HepG2 (cell line): ENCODE results near the gene VAMP2. TPM values are rescaled to one million over a fixed set of nuclear protein-coding genes. Genes with fewer than 3 reads are reported as not detected.
A peak's percentile ranks its signal among the peaks of the same experiment; 100 is the strongest.

Experiments
- ARNT ChIP-seq: fragments of 450-650 bp; IDR thresholded peaks from 2 replicates; pipeline ENCODE4 v1.6.1; 2017
- ATM ChIP-seq: fragments of 450-650 bp; IDR thresholded peaks from 2 replicates; pipeline ENCODE4 v1.7.1; 2017; ENCODE audit warnings: mild to moderate bottlenecking, borderline replicate concordance
- CENPX ChIP-seq: sonication (generic); formaldehyde crosslinking; IDR thresholded peaks from 2 replicates; pipeline ENCODE4 v1.9.0; 2021; ENCODE audit warnings: mild to moderate bottlenecking, missing genetic modification reagents, moderate library complexity
- GLI4 ChIP-seq: sonication (generic); formaldehyde crosslinking; IDR thresholded peaks from 2 replicates; pipeline ENCODE4 v1.5.1; 2020; ENCODE audit warnings: missing genetic modification reagents, mild to moderate bottlenecking, moderate library complexity, borderline replicate concordance
- LBX2 ChIP-seq: sonication (generic); formaldehyde crosslinking; IDR thresholded peaks from 2 replicates; pipeline ENCODE4 v1.5.0; 2020; ENCODE audit warnings: missing genetic modification reagents, mild to moderate bottlenecking, borderline replicate concordance
- MATR3 ChIP-seq: sonication (generic); formaldehyde crosslinking; IDR thresholded peaks from 2 replicates; pipeline ENCODE4 v1.4.0; 2020; ENCODE audit warnings: missing genetic modification reagents
- NCOR1 ChIP-seq: fragments of 200-600 bp; sonication (generic); IDR thresholded peaks from 2 replicates; pipeline ENCODE4 v1.7.0; 2017; ENCODE audit warnings: antibody characterized with exemption, low read length, borderline replicate concordance
- REXO4 ChIP-seq: sonication (generic); formaldehyde crosslinking; IDR thresholded peaks from 2 replicates; pipeline ENCODE4 v1.8.0; 2022; ENCODE audit warnings: missing genetic modification reagents, mild to moderate bottlenecking, borderline replicate concordance
- SMC3 ChIP-seq: IDR thresholded peaks from 2 replicates; pipeline ENCODE4 v1.6.1; 2011; ENCODE audit warnings: low read length, improper control_type of control experiment
- THAP8 ChIP-seq: sonication (generic); formaldehyde crosslinking; IDR thresholded peaks from 2 replicates; pipeline ENCODE4 v1.5.1; 2020; ENCODE audit warnings: missing genetic modification reagents, mild to moderate bottlenecking, borderline replicate concordance
- ZMYM2 ChIP-seq: sonication (generic); formaldehyde crosslinking; IDR thresholded peaks from 2 replicates; pipeline ENCODE4 v1.8.0; 2022; ENCODE audit warnings: mild to moderate bottlenecking, missing genetic modification reagents
- ZNF10 ChIP-seq: sonication (generic); formaldehyde crosslinking; IDR thresholded peaks from 2 replicates; pipeline ENCODE4 v1.4.0; 2020; ENCODE audit warnings: mild to moderate bottlenecking, low read depth, missing genetic modification reagents, borderline replicate concordance
- ZNF431 ChIP-seq: sonication (generic); formaldehyde crosslinking; IDR thresholded peaks from 2 replicates; pipeline ENCODE4 v1.9.0; 2022; ENCODE audit warnings: missing genetic modification reagents, low read depth, mild to moderate bottlenecking, borderline replicate concordance
- ZNF558 ChIP-seq: sonication (generic); formaldehyde crosslinking; IDR thresholded peaks from 2 replicates; pipeline ENCODE4 v1.9.0; 2022; ENCODE audit warnings: mild to moderate bottlenecking, missing genetic modification reagents, borderline replicate concordance
- ZNF572 ChIP-seq: sonication (generic); formaldehyde crosslinking; IDR thresholded peaks from 2 replicates; pipeline ENCODE4 v1.5.1; 2020; ENCODE audit warnings: mild to moderate bottlenecking, missing genetic modification reagents
- ZNF605 ChIP-seq: sonication (generic); formaldehyde crosslinking; IDR thresholded peaks from 2 replicates; pipeline ENCODE4 v1.8.0; 2022; ENCODE audit warnings: mild to moderate bottlenecking, missing genetic modification reagents
- ZNF652 ChIP-seq: IDR thresholded peaks from 2 replicates; pipeline ENCODE4 v1.6.1; 2016; ENCODE audit warnings: low read depth, borderline replicate concordance
- ZNF746 ChIP-seq: sonication (generic); formaldehyde crosslinking; IDR thresholded peaks from 2 replicates; pipeline ENCODE4 v1.8.0; 2022; ENCODE audit warnings: mild to moderate bottlenecking, missing genetic modification reagents
- polyA plus RNA-seq, 8 experiments: library from polyadenylated mRNA; depleted of rRNA in 3 of 8; stranded (reverse) in 7 of 8; unstranded in 1 of 8; fragments of >200 nt; fragmentation: Illumina TruSeq in 4 of 8; extraction: Trizol in 4 of 8; gene quantifications; 2 replicates each; pipeline versions ENCODE4 v1.2.1 to v1.2.3, GENCODE V29; 2011 to 2016; ENCODE audit warnings: low read depth in 4 of 8, missing spikeins in 1 of 8, mixed read lengths in 1 of 8; ENCODE audit not compliant: insufficient read depth in 1 of 8
- total RNA-seq, 5 experiments: library from RNA; depleted of rRNA; stranded (reverse); fragments of >200 nt; fragmentation: Illumina TruSeq; extraction: Trizol; gene quantifications; 2 replicates each; pipeline ENCODE4 v1.2.3, GENCODE V29; 2016; ENCODE audit warnings: low read depth in 1 of 5
- TF ChIP-seq, protein P1 (sequence below): sonication (generic); formaldehyde crosslinking; IDR thresholded peaks from one replicate; pipeline ENCODE4 v1.5.1; 2020; ENCODE audit warnings: mild to moderate bottlenecking, missing genetic modification reagents; ENCODE audit errors: not compliant biosample characterization
- TF ChIP-seq, protein P2 (sequence below): sonication (generic); formaldehyde crosslinking; IDR thresholded peaks from 2 replicates; pipeline ENCODE4 v1.8.1; 2023; ENCODE audit warnings: mild to moderate bottlenecking, inconsistent platforms, moderate library complexity, missing genetic modification reagents, borderline replicate concordance

The VAMP2 gene
- total and polyA plus RNA-seq, 2 of the 13 experiments (the other 11 are each of a cell fraction or from before 2014, with no cell fraction given): 3.9 to 17.2 TPM

- no peak for TF ChIP-seq REXO4 (CRISPR knock-in tag)
- no peak for TF ChIP-seq ATM
- TF ChIP-seq ARNT: no peak
- TF ChIP-seq ZNF10: no peak
- TF ChIP-seq ZNF746 (CRISPR knock-in tag): no peak; the same call in 1 of the 2 replicates
- no peak for TF ChIP-seq ZNF431 (CRISPR knock-in tag)
- no peak for TF ChIP-seq MATR3 (CRISPR knock-in tag)
- no peak for TF ChIP-seq ZNF572 (CRISPR knock-in tag)
- no peak for TF ChIP-seq LBX2 (CRISPR knock-in tag)
- no peak for TF ChIP-seq ZMYM2 (CRISPR knock-in tag)
- no peak for TF ChIP-seq SMC3
- no peak for TF ChIP-seq CENPX
- TF ChIP-seq GLI4 (CRISPR knock-in tag): no peak
- TF ChIP-seq, protein P1, sequence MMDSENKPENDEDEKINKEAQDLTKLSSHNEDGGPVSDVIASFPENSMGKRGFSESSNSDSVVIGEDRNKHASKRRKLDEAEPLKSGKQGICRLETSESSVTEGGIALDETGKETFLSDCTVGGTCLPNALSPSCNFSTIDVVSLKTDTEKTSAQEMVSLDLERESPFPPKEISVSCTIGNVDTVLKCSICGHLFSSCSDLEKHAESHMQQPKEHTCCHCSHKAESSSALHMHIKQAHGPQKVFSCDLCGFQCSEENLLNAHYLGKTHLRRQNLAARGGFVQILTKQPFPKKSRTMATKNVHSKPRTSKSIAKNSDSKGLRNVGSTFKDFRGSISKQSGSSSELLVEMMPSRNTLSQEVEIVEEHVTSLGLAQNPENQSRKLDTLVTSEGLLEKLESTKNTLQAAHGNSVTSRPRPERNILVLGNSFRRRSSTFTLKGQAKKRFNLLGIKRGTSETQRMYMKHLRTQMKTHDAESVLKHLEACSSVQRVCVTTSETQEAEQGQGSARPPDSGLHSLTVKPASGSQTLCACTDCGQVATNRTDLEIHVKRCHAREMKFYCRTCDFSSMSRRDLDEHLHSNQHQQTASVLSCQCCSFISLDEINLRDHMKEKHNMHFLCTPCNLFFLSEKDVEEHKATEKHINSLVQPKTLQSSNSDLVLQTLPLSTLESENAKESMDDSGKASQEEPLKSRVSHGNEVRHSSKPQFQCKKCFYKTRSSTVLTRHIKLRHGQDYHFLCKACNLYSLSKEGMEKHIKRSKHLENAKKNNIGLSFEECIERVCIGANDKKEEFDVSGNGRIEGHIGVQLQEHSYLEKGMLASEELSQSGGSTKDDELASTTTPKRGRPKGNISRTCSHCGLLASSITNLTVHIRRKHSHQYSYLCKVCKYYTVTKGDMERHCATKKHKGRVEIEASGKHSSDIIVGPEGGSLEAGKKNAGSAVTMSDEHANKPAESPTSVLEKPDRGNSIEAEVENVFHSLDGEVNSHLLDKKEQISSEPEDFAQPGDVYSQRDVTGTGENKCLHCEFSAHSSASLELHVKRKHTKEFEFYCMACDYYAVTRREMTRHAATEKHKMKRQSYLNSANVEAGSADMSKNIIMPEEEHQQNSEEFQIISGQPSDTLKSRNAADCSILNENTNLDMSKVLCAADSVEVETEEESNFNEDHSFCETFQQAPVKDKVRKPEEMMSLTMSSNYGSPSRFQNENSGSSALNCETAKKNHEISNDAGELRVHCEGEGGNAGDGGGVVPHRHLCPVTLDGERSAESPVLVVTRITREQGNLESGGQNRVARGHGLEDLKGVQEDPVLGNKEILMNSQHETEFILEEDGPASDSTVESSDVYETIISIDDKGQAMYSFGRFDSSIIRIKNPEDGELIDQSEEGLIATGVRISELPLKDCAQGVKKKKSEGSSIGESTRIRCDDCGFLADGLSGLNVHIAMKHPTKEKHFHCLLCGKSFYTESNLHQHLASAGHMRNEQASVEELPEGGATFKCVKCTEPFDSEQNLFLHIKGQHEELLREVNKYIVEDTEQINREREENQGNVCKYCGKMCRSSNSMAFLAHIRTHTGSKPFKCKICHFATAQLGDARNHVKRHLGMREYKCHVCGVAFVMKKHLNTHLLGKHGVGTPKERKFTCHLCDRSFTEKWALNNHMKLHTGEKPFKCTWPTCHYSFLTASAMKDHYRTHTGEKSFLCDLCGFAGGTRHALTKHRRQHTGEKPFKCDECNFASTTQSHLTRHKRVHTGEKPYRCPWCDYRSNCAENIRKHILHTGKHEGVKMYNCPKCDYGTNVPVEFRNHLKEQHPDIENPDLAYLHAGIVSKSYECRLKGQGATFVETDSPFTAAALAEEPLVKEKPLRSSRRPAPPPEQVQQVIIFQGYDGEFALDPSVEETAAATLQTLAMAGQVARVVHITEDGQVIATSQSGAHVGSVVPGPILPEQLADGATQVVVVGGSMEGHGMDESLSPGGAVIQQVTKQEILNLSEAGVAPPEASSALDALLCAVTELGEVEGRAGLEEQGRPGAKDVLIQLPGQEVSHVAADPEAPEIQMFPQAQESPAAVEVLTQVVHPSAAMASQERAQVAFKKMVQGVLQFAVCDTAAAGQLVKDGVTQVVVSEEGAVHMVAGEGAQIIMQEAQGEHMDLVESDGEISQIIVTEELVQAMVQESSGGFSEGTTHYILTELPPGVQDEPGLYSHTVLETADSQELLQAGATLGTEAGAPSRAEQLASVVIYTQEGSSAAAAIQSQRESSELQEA (CRISPR knock-in tag): no peak
- TF ChIP-seq ZNF558 (CRISPR knock-in tag): no peak
- no peak for TF ChIP-seq THAP8
- peak; percentile 31; the same call in 1 of the 2 replicates for TF ChIP-seq NCOR1
- TF ChIP-seq ZNF605: no peak
- no peak for TF ChIP-seq ZNF652 (CRISPR knock-in tag)
- TF ChIP-seq, protein P2, sequence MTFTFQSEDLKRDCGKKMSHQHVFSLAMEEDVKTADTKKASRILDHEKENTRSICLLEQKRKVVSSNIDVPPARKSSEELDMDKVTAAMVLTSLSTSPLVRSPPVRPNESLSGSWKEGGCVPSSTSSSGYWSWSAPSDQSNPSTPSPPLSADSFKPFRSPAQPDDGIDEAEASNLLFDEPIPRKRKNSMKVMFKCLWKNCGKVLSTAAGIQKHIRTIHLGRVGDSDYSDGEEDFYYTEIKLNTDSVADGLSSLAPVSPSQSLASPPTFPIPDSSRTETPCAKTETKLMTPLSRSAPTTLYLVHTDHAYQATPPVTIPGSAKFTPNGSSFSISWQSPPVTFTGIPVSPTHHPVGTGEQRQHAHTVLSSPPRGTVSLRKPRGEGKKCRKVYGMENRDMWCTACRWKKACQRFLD (CRISPR knock-in tag): no peak
Measured at GRCh38 chr17:8125154-8125946, 37.4 kb downstream of the VAMP2 start (continued).
